Gastroesophageal sphincter (tissue), 4 donors: ENCODE measurements around the gene SLC24A3. TPM values are rescaled to one million over a fixed set of nuclear protein-coding genes. Genes with fewer than 3 reads are reported as not detected.
A peak's percentile ranks its signal among the peaks of the same experiment; 100 is the strongest.

ENCODE experiments used
- ATAC-seq: fragments of 150-250 bp; one replicate; pipeline ENCODE4 v1.9.1; 2016; ENCODE audit warnings: mild to moderate bottlenecking, moderate library complexity
- H3K27ac ChIP-seq, 4 donors: fragments of 200-600 bp; sonication (generic) in 3 of 4; 1 replicate in 3 of 4; 2 replicates in 1 of 4; pipeline ENCODE4 v1.5.1; 2016 to 2019
- H3K27me3 ChIP-seq: fragments of 200-600 bp; sonication (generic); one replicate; pipeline ENCODE4 v1.5.1; 2019
- H3K36me3 ChIP-seq, 2 donors: fragments of 200-600 bp; sonication (generic); one replicate each; pipeline ENCODE4 v1.5.1; 2019; ENCODE audit warnings: control low read depth in 1 of 2
- H3K4me1 ChIP-seq, 3 donors: fragments of 200-600 bp; sonication (generic); 1 replicate in 2 of 3; 2 replicates in 1 of 3; pipeline ENCODE4 v1.5.1; 2016 to 2019; ENCODE audit warnings: control low read depth in 2 of 3
- H3K4me3 ChIP-seq, 2 donors: fragments of 200-600 bp; sonication (generic); one replicate each; pipeline ENCODE4 v1.5.1; 2019; ENCODE audit warnings: mild to moderate bottlenecking in 1 of 2, moderate library complexity in 1 of 2
- H3K9me3 ChIP-seq, 3 donors: fragments of 200-600 bp; sonication (generic); one replicate each; pipeline ENCODE4 v1.5.1; 2017 to 2019; ENCODE audit warnings: control low read depth in 2 of 3
- CTCF ChIP-seq, 4 experiments: fragments of 200-600 bp in 2 of 4; fragments of 450-650 bp in 2 of 4; sonication (generic) in 1 of 4; IDR thresholded peaks; one replicate each; pipeline ENCODE4 v1.5.1; 2017 to 2019; ENCODE audit warnings: antibody characterized with exemption in 4 of 4, mild to moderate bottlenecking in 2 of 4, moderate library complexity in 2 of 4
- EP300 ChIP-seq: sonication (generic); formaldehyde crosslinking; IDR thresholded peaks from one replicate; pipeline ENCODE4 v1.6.1; 2017; ENCODE audit warnings: antibody characterized with exemption, mild to moderate bottlenecking
- POLR2A ChIP-seq, 2 donors: fragments of 450-650 bp; IDR thresholded peaks; one replicate each; pipeline ENCODE4 v1.6.1; 2017; ENCODE audit warnings: antibody characterized with exemption in 2 of 2, mild to moderate bottlenecking in 2 of 2, moderate library complexity in 1 of 2
- POLR2AphosphoS5 ChIP-seq: sonication (generic); formaldehyde crosslinking; IDR thresholded peaks from one replicate; pipeline ENCODE4 v1.6.1; 2017; ENCODE audit warnings: antibody characterized with exemption
- WGBS, 2 donors: methylation state at CpG; one replicate each; pipeline ENCODE4 v1.1.5; 2018; ENCODE audit warnings: low coverage in 1 of 2; 5-methylcytosine and 5-hydroxymethylcytosine counted together
- total RNA-seq, 4 donors: library from RNA; depleted of rRNA; stranded (reverse); fragments of >200 nt; gene quantifications; one replicate each; pipeline ENCODE4 v1.1.0, GENCODE V29; 2016

SLC24A3 gene
- total RNA-seq, 4 donors from 2014 or later, result 2.7 to 13.5 (median 5.5) TPM

DNA sequence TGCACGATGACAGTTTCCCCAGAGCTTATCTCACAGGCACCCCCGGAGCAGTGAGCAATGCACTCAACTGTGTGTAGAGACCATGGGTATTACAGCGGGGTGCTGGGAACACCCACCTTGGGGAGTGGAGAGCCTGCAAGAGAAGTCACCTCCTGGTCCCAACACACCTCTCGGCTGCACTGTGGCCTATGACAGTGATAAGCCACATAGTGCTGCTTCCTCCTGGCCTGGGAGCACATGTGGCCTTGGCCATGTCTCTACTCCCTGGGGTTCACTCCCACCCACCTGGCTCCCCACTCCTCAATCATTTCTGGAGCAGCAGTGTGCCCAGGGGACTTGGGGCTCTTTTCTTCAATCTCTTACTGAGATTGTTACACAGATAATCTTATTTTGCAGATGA, 77.0 kb downstream of the SLC24A3 start:
- H3K9me3 ChIP-seq, result no peaks in the 10 kb centered on the region
- H3K4me3 ChIP-seq, result no peak overlapping the region
- H3K27ac ChIP-seq, result no peak overlapping the region
- peaks cover 0 to 62% (median 9%) of the 10 kb centered on the region in 3 donors for H3K4me1 ChIP-seq
- TF ChIP-seq POLR2AphosphoS5, result no peak
- TF ChIP-seq CTCF (IDR thresholded peaks at IDR 0.05), result no peak
- TF ChIP-seq EP300, result no peak
- TF ChIP-seq POLR2A (IDR thresholded peaks at IDR 0.05), result no peak
- WGBS, 2 donors, result 100% methylated on average over 2 of the region's 4 CpGs; no CpG with 5 or more reads in 1 of the 2 donors
- ATAC-seq, result no peak
- H3K27me3 ChIP-seq, result no peaks in the 10 kb centered on the region
- no peaks in the 10 kb centered on the region for H3K36me3 ChIP-seq

GRCh38 chr20:19291024-19291817, 78.8 kb downstream of the SLC24A3 start:
- TF ChIP-seq POLR2A (IDR thresholded peaks at IDR 0.05) (no peak), CTCF (IDR thresholded peaks at IDR 0.05) (no peak), POLR2AphosphoS5 (no peak), EP300 (no peak)
- ATAC-seq, result no peak
- Histone ChIP-seq H3K36me3 (no peaks in the 10 kb centered on the region), H3K4me3 (no peak overlapping the region), H3K9me3 (no peaks in the 10 kb centered on the region), H3K27ac (peak overlapping the region in 1 of 4 donors; percentile 30), H3K27me3 (no peaks in the 10 kb centered on the region), H3K4me1 (peaks cover 0 to 44% (median 6%) of the 10 kb centered on the region in 3 donors)
- whole genome bisulfite sequencing, 2 donors, result 18 to 36% methylated on average over 2 of the region's 11 CpGs

DNA sequence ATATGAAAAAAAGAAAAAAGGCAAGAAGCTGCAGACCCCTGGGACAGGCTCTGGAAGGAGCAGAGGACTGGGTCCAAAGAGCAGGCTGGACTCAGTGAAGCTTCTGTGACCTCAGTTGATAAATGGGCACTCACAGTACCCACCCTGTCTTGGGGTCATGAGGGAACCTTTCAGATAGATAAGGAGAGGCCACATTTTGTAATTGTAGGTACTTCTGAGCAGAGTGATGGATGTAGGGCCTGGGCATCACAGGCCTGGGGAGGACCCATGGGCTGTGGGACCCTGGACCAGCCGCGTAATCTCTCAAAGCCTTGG, 79.3 kb downstream of the SLC24A3 start:
- Histone ChIP-seq H3K9me3 (no peaks in the 10 kb centered on the region), H3K4me3 (no peak overlapping the region), H3K27me3 (no peaks in the 10 kb centered on the region), H3K27ac (no peak overlapping the region), H3K4me1 (peaks cover 0 to 45% (median 6%) of the 10 kb centered on the region in 3 donors), H3K36me3 (no peaks in the 10 kb centered on the region)
- no peak for ATAC-seq
- 100% methylated on average over 2 of the region's 2 CpGs; no CpG with 5 or more reads in 1 of the 2 donors for WGBS, 2 donors
- TF ChIP-seq POLR2A (IDR thresholded peaks at IDR 0.05) (no peak), POLR2AphosphoS5 (no peak), EP300 (no peak), CTCF (IDR thresholded peaks at IDR 0.05) (no peak)

- TF ChIP-seq EP300 (no peak), POLR2AphosphoS5 (no peak)
- no peak overlapping the region for H3K4me3 ChIP-seq
- no peak overlapping the region for H3K27ac ChIP-seq
- H3K36me3 ChIP-seq, result no peaks in the 10 kb centered on the region
- no peaks in the 10 kb centered on the region for H3K27me3 ChIP-seq
- H3K9me3 ChIP-seq, result no peaks in the 10 kb centered on the region
- 92 to 100% methylated on average over 1 to 5 of the region's 7 CpGs for WGBS, 2 donors
- ATAC-seq, result no peak
- peaks cover 0 to 45% (median 6%) of the 10 kb centered on the region in 3 donors for H3K4me1 ChIP-seq
These were observed 79.8 kb downstream of the SLC24A3 start for GRCh38 chr20:19292254-19292653.

GRCh38 chr20:19295076-19295475, 82.6 kb downstream of the SLC24A3 start:
- no peak overlapping the region for H3K4me3 ChIP-seq
- H3K4me1 ChIP-seq, result peaks cover 0 to 33% (median 6%) of the 10 kb centered on the region in 3 donors
- H3K27me3 ChIP-seq, result no peaks in the 10 kb centered on the region
- ATAC-seq, result no peak
- H3K36me3 ChIP-seq, result no peaks in the 10 kb centered on the region
- TF ChIP-seq CTCF (IDR thresholded peaks at IDR 0.05) (no peak), POLR2AphosphoS5 (no peak), POLR2A (IDR thresholded peaks at IDR 0.05) (no peak), EP300 (no peak)
- H3K27ac ChIP-seq, result no peak overlapping the region
- no peaks in the 10 kb centered on the region for H3K9me3 ChIP-seq
- 80 to 83% methylated on average over 1 to 2 of the region's 2 CpGs for WGBS, 2 donors
